Left ventricle myocardium inferior (tissue), 1 donor: ENCODE data around the gene CCDC146. TPM values are rescaled to one million over a fixed set of nuclear protein-coding genes. Genes with fewer than 3 reads are reported as not detected.
"Not testable (repeated sequence)": the region's sequence is repeated elsewhere in the genome, so short reads cannot be mapped to it uniquely, and the experiment has no call there.

Experiments
- DNase-seq: peaks from one replicate; pipeline ENCODE4 v3.0.0-alpha.2; 2020
- H3K27ac ChIP-seq: fragments of 200-600 bp; replicated peaks from 2 replicates; pipeline ENCODE4 v1.8.0; 2021
- H3K27me3 ChIP-seq: fragments of 200-600 bp; 2 replicates; pipeline ENCODE4 v1.8.0; 2021; ENCODE audit warnings: low read depth
- H3K36me3 ChIP-seq: fragments of 200-600 bp; 2 replicates; pipeline ENCODE4 v1.8.0; 2021
- H3K4me1 ChIP-seq: fragments of 200-600 bp; 2 replicates; pipeline ENCODE4 v1.8.0; 2021
- H3K4me3 ChIP-seq: fragments of 200-600 bp; 2 replicates; pipeline ENCODE4 v1.8.0; 2021; ENCODE audit warnings: mild to moderate bottlenecking, moderate library complexity
- H3K9me3 ChIP-seq: fragments of 200-600 bp; replicated peaks from 2 replicates; pipeline ENCODE4 v1.8.0; 2021
- CTCF ChIP-seq: fragments of 200-600 bp; IDR thresholded peaks from 2 replicates; pipeline ENCODE4 v1.8.0; 2021; ENCODE audit warnings: antibody characterized with exemption, mild to moderate bottlenecking, borderline replicate concordance
- intact Hi-C: fragments of 100-400 bp; cut with micrococcal nuclease; formaldehyde crosslinking; loops from one replicate; pipeline ENCODE4 v1.11.0; 2022
- total RNA-seq: library from RNA; stranded (reverse); fragmentation: NEBNext Ultra II Directional; extraction: Animal tissue kit (Norgen Biotek cat#: 25700); gene quantifications from one replicate; pipeline ENCODE4 v1.2.1, GENCODE V29; 2021
- donor health status: DM: no; HTN: yes; CAD: no; lungs with severe emphysema.

CCDC146 gene
- total RNA-seq, 1 donor from 2014 or later, result 4.7 TPM

GRCh38 chr7:77329466-77330168, 207.2 kb downstream of the CCDC146 start:
- intact Hi-C loops, result no loop called here
- Histone ChIP-seq H3K9me3 (no peaks in the 10 kb centered on the region), H3K27me3 (no peaks in the 10 kb centered on the region), H3K4me3 (no peak overlapping the region), H3K4me1 (peaks cover 54% of the 10 kb centered on the region), H3K27ac (peak overlapping the region; percentile 74), H3K36me3 (no peaks in the 10 kb centered on the region)
- no peak for DNase-seq
- no peak for TF ChIP-seq CTCF

GRCh38 chr7:77330169-77330882, 207.9 kb downstream of the CCDC146 start:
- H3K4me3 ChIP-seq, result no peak overlapping the region
- peak overlapping the region; percentile 74 for H3K27ac ChIP-seq
- DNase-seq, result no peak
- no peak for TF ChIP-seq CTCF
- peaks cover 56% of the 10 kb centered on the region for H3K4me1 ChIP-seq
- no peaks in the 10 kb centered on the region for H3K27me3 ChIP-seq
- no peaks in the 10 kb centered on the region for H3K9me3 ChIP-seq
- intact Hi-C loops, result no loop called here
- no peaks in the 10 kb centered on the region for H3K36me3 ChIP-seq

- Histone ChIP-seq H3K9me3 (no peaks in the 10 kb centered on the region), H3K4me1 (peaks cover 55% of the 10 kb centered on the region), H3K27ac (no peak overlapping the region), H3K27me3 (no peaks in the 10 kb centered on the region), H3K36me3 (no peaks in the 10 kb centered on the region), H3K4me3 (no peak overlapping the region)
- DNase-seq, result peak; percentile 31
- TF ChIP-seq CTCF, result peak; percentile 88
- intact Hi-C loops, result no loop called here
Measured at GRCh38 chr7:77331938-77332695, 209.7 kb downstream of the CCDC146 start.

GRCh38 chr7:77334039-77334438, 211.6 kb downstream of the CCDC146 start:
- H3K36me3 ChIP-seq, H3K4me3 ChIP-seq, H3K27me3 ChIP-seq, DNase-seq, H3K9me3 ChIP-seq, intact Hi-C loops, H3K27ac ChIP-seq: not testable (repeated sequence)
- H3K4me1 ChIP-seq, result peaks cover 49% of the 10 kb centered on the region

- Histone ChIP-seq H3K27me3 (no peaks in the 10 kb centered on the region), H3K4me3 (no peak overlapping the region), H3K27ac (no peak overlapping the region), H3K36me3 (no peaks in the 10 kb centered on the region), H3K4me1 (peaks cover 38% of the 10 kb centered on the region), H3K9me3 (no peaks in the 10 kb centered on the region)
- no peak for TF ChIP-seq CTCF
- DNase-seq, result no peak
- intact Hi-C loops, result no loop called here
Measured at GRCh38 chr7:77335581-77335980, 213.2 kb downstream of the CCDC146 start.
